ENCODE measurements around the gene PSENEN. TPM values are rescaled to one million over a fixed set of nuclear protein-coding genes. Genes with fewer than 3 reads are reported as not detected.
"Not testable (repeated sequence)": the region's sequence is repeated elsewhere in the genome, so short reads cannot be mapped to it uniquely, and the experiment has no call there.

The PSENEN gene
- total RNA-seq, 1 donor from 2014 or later: 55.7 TPM

DNA sequence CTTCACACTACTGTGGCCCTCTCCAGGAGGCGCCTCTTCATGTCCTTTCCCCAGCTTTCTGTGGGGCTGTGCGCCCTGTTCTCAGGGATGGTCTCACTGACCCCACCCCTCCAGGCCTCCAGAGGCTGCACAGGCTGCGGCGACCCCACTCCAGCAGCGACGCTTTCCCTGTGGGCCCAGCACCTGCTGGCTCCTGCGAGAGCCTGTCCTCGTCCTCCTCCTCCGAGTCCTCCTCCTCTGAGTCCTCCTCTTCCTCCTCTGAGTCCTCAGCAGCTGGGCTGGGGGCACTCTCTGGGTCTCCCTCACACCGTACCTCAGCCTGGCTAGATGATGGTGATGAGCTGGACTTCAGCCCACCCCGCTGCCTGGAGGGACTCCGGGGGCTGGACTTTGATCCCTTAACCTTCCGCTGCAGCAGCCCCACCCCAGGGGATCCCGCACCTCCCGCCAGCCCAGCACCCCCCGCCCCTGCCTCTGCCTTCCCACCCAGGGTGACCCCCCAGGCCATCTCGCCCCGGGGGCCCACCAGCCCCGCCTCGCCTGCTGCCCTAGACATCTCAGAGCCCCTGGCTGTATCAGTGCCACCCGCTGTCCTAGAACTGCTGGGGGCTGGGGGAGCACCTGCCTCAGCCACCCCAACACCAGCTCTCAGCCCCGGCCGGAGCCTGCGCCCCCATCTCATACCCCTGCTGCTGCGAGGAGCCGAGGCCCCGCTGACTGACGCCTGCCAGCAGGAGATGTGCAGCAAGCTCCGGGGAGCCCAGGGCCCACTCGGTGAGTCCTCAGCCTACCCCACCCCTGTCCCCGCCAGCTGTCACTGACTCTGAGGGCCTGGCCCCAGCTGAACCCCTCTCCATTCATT lies 41.1 kb downstream of the PSENEN start:
- intact Hi-C loops (cut with micrococcal nuclease): no loop called here

GRCh38 chr19:35787227-35787799 lies 41.9 kb downstream of the PSENEN start:
- intact Hi-C loops (cut with micrococcal nuclease): no loop called here

DNA sequence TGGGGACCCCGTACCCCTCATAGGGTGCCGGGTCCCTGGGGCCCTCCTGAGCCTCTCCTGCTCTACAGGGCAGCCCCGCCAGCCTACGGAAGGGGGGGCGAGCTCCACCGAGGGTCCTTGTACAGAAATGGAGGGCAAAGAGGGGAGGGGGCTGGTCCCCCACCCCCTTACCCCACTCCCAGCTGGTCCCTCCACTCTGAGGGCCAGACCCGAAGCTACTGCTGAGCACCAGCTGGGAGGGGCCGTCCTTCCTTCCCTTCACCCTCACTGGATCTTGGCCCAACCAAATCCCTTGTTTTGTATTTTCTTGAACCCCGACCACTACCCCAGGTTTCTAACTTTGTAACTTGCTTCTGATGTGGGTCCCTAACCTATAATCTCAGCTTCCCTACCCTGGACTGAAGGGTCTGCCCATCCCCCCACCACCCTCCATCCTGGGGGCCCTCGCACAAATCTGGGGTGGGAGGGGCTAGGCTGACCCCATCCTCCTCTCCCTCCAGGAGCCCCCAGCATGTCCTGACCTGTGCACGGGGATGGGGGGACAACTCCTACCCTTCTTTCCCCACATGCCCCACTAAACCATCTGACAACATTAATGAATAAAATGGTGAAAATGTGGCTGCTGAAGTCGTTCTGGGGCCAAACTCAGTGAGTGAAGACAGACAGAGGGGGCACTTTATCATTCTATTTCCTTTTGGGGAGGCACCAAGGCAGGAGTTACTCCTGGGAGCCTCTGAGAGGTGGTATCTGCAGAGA lies 42.9 kb downstream of the PSENEN start:
- intact Hi-C loops (cut with micrococcal nuclease): no loop called here

- intact Hi-C loops (cut with micrococcal nuclease): no loop called here
These were observed 43.9 kb downstream of the PSENEN start for GRCh38 chr19:35789195-35789977.

GRCh38 chr19:35789978-35790944 lies 44.8 kb downstream of the PSENEN start:
- intact Hi-C loops (cut with micrococcal nuclease): no loop called here

GRCh38 chr19:35790981-35791813 lies 45.7 kb downstream of the PSENEN start:
- intact Hi-C loops (cut with micrococcal nuclease): no loop called here

DNA sequence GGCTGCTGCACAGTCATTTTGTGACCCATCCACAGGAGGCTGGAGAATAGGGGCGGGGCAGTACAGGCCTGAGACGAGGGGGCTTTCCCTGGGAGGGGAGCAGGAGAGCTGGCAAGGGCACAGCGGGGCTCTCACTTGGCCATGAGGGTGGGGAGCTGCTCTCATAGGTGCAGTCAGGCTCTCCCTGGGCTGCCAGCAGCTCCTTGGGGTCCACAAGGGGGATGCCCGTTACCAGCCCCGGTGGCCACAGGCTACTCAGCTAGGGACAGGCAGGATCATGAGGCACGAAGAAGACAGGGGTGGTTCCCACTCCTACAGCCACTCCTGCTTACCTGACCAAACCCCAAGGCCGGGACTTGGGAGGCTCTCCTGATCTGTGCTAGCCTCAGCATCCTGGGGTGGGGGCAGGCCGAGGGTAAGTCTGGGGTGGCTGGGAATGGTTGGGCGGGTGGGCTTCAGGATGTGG lies 46.4 kb downstream of the PSENEN start:
- intact Hi-C loops (cut with micrococcal nuclease): no loop called here

GRCh38 chr19:35792312-35792711 lies 46.9 kb downstream of the PSENEN start:
- intact Hi-C loops (cut with micrococcal nuclease): no loop called here

DNA sequence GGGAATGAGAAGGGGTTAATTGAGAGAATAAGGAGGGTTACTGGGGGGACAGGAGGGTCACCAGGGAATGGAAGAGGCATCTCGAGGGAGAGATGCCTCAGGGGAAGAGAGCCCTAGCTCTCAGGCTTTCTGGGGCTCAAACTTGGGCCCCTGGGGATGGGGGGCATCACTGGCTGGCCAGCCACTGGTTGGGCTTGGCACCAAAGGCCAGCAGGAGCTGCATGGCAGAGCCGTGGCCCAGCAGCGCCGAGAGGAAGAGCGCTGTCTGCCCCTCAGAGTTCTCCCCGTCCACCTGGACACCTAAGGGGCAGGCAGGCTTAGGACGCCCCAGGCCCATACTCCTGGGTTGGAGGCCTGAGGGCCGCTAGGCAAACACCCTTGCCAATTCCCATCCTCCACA lies 47.4 kb downstream of the PSENEN start:
- intact Hi-C loops (cut with micrococcal nuclease): no loop called here

DNA sequence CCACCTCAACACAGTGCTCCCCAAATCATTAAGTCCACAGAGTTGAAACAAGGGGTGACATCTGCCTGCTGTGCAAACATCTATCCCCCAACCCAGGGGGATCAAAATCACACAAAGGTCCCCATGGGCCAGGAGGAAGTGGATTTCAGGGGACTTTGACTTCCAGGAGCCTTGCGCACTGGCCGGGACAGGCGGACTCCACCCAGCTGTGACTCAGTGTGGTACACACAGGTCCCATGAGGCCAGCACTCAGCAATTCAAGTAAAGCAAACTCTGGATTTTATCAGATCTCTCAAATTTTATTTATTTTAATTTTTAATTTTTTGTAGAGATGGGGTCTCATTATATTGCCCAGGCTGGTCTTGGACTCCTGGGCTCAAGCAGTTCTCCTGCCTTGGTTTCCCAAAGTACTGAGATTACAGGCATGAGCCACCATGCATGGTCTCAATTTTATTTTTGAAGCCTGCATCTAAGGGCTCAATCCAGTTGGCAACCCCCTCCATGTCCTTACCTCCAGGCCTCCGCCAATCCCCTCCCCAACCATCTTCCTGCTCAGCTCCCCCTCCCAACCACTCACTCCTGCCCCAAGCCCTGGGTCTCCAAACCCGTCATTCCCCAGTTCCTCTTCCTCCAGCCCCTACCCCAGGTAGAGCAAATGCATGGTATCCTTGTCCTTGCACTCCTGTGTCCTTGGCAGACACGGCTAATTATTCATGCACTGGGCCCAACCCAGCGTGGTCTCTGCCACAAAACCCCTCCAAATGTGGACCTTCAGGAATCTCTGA lies 48.1 kb downstream of the PSENEN start:
- intact Hi-C loops (cut with micrococcal nuclease): no loop called here

DNA sequence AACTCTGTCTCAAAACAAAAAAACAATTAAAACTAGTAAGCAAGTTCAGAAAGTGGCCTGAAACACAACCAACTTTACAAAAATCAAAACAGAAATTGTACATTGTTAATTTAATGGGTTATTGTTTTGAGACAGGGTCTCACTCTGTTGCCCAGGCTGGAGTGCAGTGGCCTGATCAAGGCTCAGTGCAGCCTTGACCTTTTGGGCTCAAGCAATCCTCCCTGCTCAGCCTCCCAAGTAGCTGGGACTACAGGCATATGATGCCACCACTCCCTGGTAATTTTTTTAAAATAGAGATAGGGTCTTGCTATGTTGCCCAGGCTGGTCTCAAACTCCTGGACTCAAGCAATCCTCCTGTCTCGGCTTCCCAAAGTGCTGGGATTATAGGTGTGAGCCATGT lies 50.1 kb downstream of the PSENEN start:
- intact Hi-C loops (cut with micrococcal nuclease): not testable (repeated sequence)

Other genes starting within 250 kb of the PSENEN start
- not detected in 2 replicates for gene DMKN, start 232.0 kb upstream of the PSENEN start, total RNA-seq
- gene SBSN, start 217.3 kb upstream of the PSENEN start, total RNA-seq: not detected in 2 replicates
- gene GAPDHS, start 212.2 kb upstream of the PSENEN start, total RNA-seq: not detected in 2 replicates
- 55.0 and 60.2 TPM in 2 replicates for gene TMEM147, start 200.0 kb upstream of the PSENEN start, total RNA-seq
- not detected in 2 replicates for gene ATP4A, start 182.0 kb upstream of the PSENEN start, total RNA-seq
- gene PMIS2, start 159.5 kb upstream of the PSENEN start, total RNA-seq: not detected in 2 replicates
- 39.7 and 41.3 TPM in 2 replicates for gene HAUS5, start 132.9 kb upstream of the PSENEN start, total RNA-seq
- gene RBM42, start 116.6 kb upstream of the PSENEN start, total RNA-seq: 112 and 114 TPM in 2 replicates
- 0.59 TPM in 1 of 2 replicates, not detected in the other for gene ETV2, start 103.9 kb upstream of the PSENEN start, total RNA-seq
- 450 and 452 TPM in 2 replicates for gene COX6B1, start 97.3 kb upstream of the PSENEN start, total RNA-seq
- gene UPK1A, start 79.1 kb upstream of the PSENEN start, total RNA-seq: 0.27 and 0.56 TPM in 2 replicates
- gene ZBTB32, start 41.1 kb upstream of the PSENEN start, total RNA-seq: 54.9 and 59.2 TPM in 2 replicates
- 64.0 and 72.8 TPM in 2 replicates for gene KMT2B, start 27.6 kb upstream of the PSENEN start, total RNA-seq
- gene IGFLR1, start 3.2 kb upstream of the PSENEN start, total RNA-seq: 88.5 and 88.8 TPM in 2 replicates
- 33.7 and 35.2 TPM in 2 replicates for gene U2AF1L4, start 233 bp upstream of the PSENEN start, total RNA-seq
- 15.0 and 15.5 TPM in 2 replicates for gene LIN37, start 2.9 kb downstream of the PSENEN start, total RNA-seq
- not detected in 2 replicates for gene HSPB6, start 11.4 kb downstream of the PSENEN start, total RNA-seq
- 51.4 and 55.9 TPM in 2 replicates for gene PROSER3, start 12.5 kb downstream of the PSENEN start, total RNA-seq
- 43.7 and 55.9 TPM in 2 replicates for gene ARHGAP33, start 29.9 kb downstream of the PSENEN start, total RNA-seq
- not detected in 2 replicates for gene PRODH2, start 67.2 kb downstream of the PSENEN start, total RNA-seq
- not detected in 2 replicates for gene NPHS1, start 106.9 kb downstream of the PSENEN start, total RNA-seq
- gene KIRREL2, start 111.3 kb downstream of the PSENEN start, total RNA-seq: 3.0 and 3.3 TPM in 2 replicates
- gene APLP1, start 122.9 kb downstream of the PSENEN start, total RNA-seq: 1.7 and 3.6 TPM in 2 replicates
- gene NFKBID, start 154.9 kb downstream of the PSENEN start, total RNA-seq: 54.0 and 63.1 TPM in 2 replicates
- gene HCST, start 156.9 kb downstream of the PSENEN start, total RNA-seq: 101 and 108 TPM in 2 replicates
- not detected in 2 replicates for gene TYROBP, start 162.6 kb downstream of the PSENEN start, total RNA-seq
- 13.1 and 14.7 TPM in 2 replicates for gene LRFN3, start 190.7 kb downstream of the PSENEN start, total RNA-seq
- gene SDHAF1, start 249.5 kb downstream of the PSENEN start, total RNA-seq: 16.8 and 17.4 TPM in 2 replicates